IMR-90 (cell line): ENCODE data around the gene FOXB2. TPM values are rescaled to one million over a fixed set of nuclear protein-coding genes. Genes with fewer than 3 reads are reported as not detected.

Source experiments
- ATAC-seq: fragments of 200-7000 bp; cut with Tn5 transposase; 2 replicates; pipeline ENCODE4 v1.9.1; 2020; ENCODE audit warnings: low read depth, mild to moderate bottlenecking, moderate library complexity
- BruUV-seq: library from RNA; stranded (reverse); fragments of 400-500 nt; replicated peaks from 2 replicates; lab custom pipeline; 2021; lab: Mats Ljungman, UMichigan
- CTCF ChIA-PET: fragments of 300-600 bp; formaldehyde crosslinking; extraction: SDS; loops from one replicate; lab custom pipeline; 2021; ENCODE audit warnings: antibody characterized with exemption; lab: Yijun Ruan, JAX
- POLR2A ChIA-PET: fragments of 300-600 bp; sonication (Branson Sonifier 250); formaldehyde crosslinking; loops from one replicate; lab custom pipeline; 2022; ENCODE audit warnings: antibody characterized with exemption; ENCODE audit not compliant: unreplicated experiment; lab: Charles Lee
- DNase-seq: peaks from one replicate; pipeline ENCODE4 v3.0.0; 2013
- H2AFZ ChIP-seq: replicated peaks from 2 replicates; pipeline ENCODE3; 2013; ENCODE audit warnings: low read length, mild to moderate bottlenecking; ENCODE audit not compliant: poor library complexity
- H2AK5ac ChIP-seq: 2 replicates; pipeline ENCODE4 v1.6.1; 2013; ENCODE audit warnings: low read depth, low read length, inconsistent platforms
- H2AK9ac ChIP-seq: replicated peaks from 2 replicates; pipeline ENCODE3; 2013; ENCODE audit warnings: mild to moderate bottlenecking, low read depth, low read length, moderate library complexity; ENCODE audit not compliant: poor library complexity
- H2BK120ac ChIP-seq: 2 replicates; pipeline ENCODE4 v1.6.1; 2013; ENCODE audit warnings: low read depth, low read length, inconsistent platforms
- H2BK15ac ChIP-seq: 3 replicates; pipeline ENCODE4 v1.6.1; 2013; ENCODE audit warnings: low read depth, low read length, inconsistent platforms
- H2BK20ac ChIP-seq: 2 replicates; pipeline ENCODE4 v1.6.1; 2013; ENCODE audit warnings: low read depth, mild to moderate bottlenecking, inconsistent platforms, low read length, moderate library complexity
- H2BK5ac ChIP-seq: 2 replicates; pipeline ENCODE4 v1.6.1; 2013; ENCODE audit warnings: mild to moderate bottlenecking, low read depth, low read length, inconsistent platforms; ENCODE audit not compliant: poor library complexity, severe bottlenecking
- H3K14ac ChIP-seq: replicated peaks from 2 replicates; pipeline ENCODE4 v1.6.1; 2013; ENCODE audit warnings: low read depth, low read length, inconsistent platforms
- H3K18ac ChIP-seq: 2 replicates; pipeline ENCODE4 v1.6.1; 2013; ENCODE audit warnings: low read depth, low read length, control low read depth
- H3K23ac ChIP-seq: 2 replicates; pipeline ENCODE4 v1.6.1; 2013; ENCODE audit warnings: low read depth, low read length, inconsistent platforms
- H3K27ac ChIP-seq: 2 replicates; pipeline ENCODE4 v1.5.1; 2013; ENCODE audit warnings: mild to moderate bottlenecking, control low read depth, low read length; ENCODE audit not compliant: insufficient read depth
- H3K27me3 ChIP-seq: 2 replicates; pipeline ENCODE4 v1.6.1; 2013; ENCODE audit warnings: low read length; ENCODE audit not compliant: control insufficient read depth, insufficient read depth
- H3K36me3 ChIP-seq: 2 replicates; pipeline ENCODE4 v1.6.1; 2013; ENCODE audit warnings: low read length, mixed read lengths; ENCODE audit not compliant: control insufficient read depth, insufficient read depth
- H3K4ac ChIP-seq: 2 replicates; pipeline ENCODE4 v1.6.1; 2013; ENCODE audit warnings: low read depth, low read length, inconsistent platforms
- H3K4me1 ChIP-seq: 2 replicates; pipeline ENCODE4 v1.6.1; 2013; ENCODE audit warnings: low read length, mixed read lengths; ENCODE audit not compliant: control insufficient read depth, insufficient read depth
- H3K4me2 ChIP-seq: 2 replicates; pipeline ENCODE4 v1.6.1; 2013; ENCODE audit warnings: low read depth, mild to moderate bottlenecking, control low read depth, low read length, moderate library complexity
- H3K4me3 ChIP-seq: 2 replicates; pipeline ENCODE4 v1.5.1; 2013; ENCODE audit warnings: low read depth, mild to moderate bottlenecking, control low read depth, low read length, moderate library complexity; ENCODE audit not compliant: insufficient read depth
- H3K56ac ChIP-seq: 2 replicates; pipeline ENCODE4 v1.6.1; 2013; ENCODE audit warnings: low read length, inconsistent platforms; ENCODE audit not compliant: insufficient read depth; ENCODE audit errors: extremely low read depth
- H3K79me1 ChIP-seq, 2 experiments: 2 replicates each; pipeline ENCODE4 v1.6.1; 2013; ENCODE audit warnings: low read length in 2 of 2, inconsistent platforms in 1 of 2, low read depth in 1 of 2
- H3K9ac ChIP-seq: 2 replicates; pipeline ENCODE4 v1.6.1; 2013; ENCODE audit warnings: low read depth, low read length, control low read depth
- H3K9me1 ChIP-seq: 2 replicates; pipeline ENCODE4 v1.6.1; 2013; ENCODE audit warnings: low read length, inconsistent platforms; ENCODE audit not compliant: insufficient read depth
- H3K9me3 ChIP-seq: 2 replicates; pipeline ENCODE4 v1.6.1; 2013; ENCODE audit warnings: low read length; ENCODE audit not compliant: control insufficient read depth, insufficient read depth
- H4K20me1 ChIP-seq: 2 replicates; pipeline ENCODE4 v1.6.1; 2013; ENCODE audit warnings: low read length, inconsistent platforms; ENCODE audit not compliant: insufficient read depth
- H4K5ac ChIP-seq: 2 replicates; pipeline ENCODE4 v1.6.1; 2013; ENCODE audit warnings: mild to moderate bottlenecking, low read depth, low read length, control low read depth
- H4K8ac ChIP-seq, 2 experiments: 2 replicates each; pipeline ENCODE4 v1.6.1; 2013; ENCODE audit warnings: low read depth in 2 of 2, low read length in 2 of 2, control low read depth in 1 of 2, inconsistent platforms in 1 of 2
- H4K91ac ChIP-seq: 2 replicates; pipeline ENCODE4 v1.6.1; 2013; ENCODE audit warnings: low read depth, low read length, inconsistent platforms; ENCODE audit not compliant: insufficient read depth
- BHLHE40 ChIP-seq: fragments of 150-350 bp; IDR thresholded peaks from 2 replicates; pipeline ENCODE4 v1.6.1; 2016; ENCODE audit warnings: mild to moderate bottlenecking, low read depth, low read length
- CEBPB ChIP-seq: IDR thresholded peaks from 2 replicates; pipeline ENCODE4 v1.6.1; 2012; ENCODE audit warnings: low read depth, low read length, improper control_type of control experiment
- CHD1 ChIP-seq: IDR thresholded peaks from 2 replicates; pipeline ENCODE4 v1.6.1; 2012; ENCODE audit warnings: low read depth, low read length, improper control_type of control experiment
- CTCF ChIP-seq: conservative IDR thresholded peaks from 2 replicates; pipeline ENCODE4 v1.5.1; 2012; ENCODE audit warnings: mild to moderate bottlenecking, low read depth, low read length, improper control_type of control experiment
- ELK1 ChIP-seq: fragments of 150-350 bp; IDR thresholded peaks from 2 replicates; pipeline ENCODE4 v1.6.1; 2016; ENCODE audit warnings: low read depth, mild to moderate bottlenecking, low read length, moderate library complexity, borderline replicate concordance
- FOS ChIP-seq: fragments of 150-350 bp; IDR thresholded peaks from 2 replicates; pipeline ENCODE4 v1.6.1; 2016; ENCODE audit warnings: low read depth, low read length
- MAFK ChIP-seq: IDR thresholded peaks from 2 replicates; pipeline ENCODE4 v1.6.1; 2012; ENCODE audit warnings: low read depth, low read length, improper control_type of control experiment
- MAZ ChIP-seq: IDR thresholded peaks from 2 replicates; pipeline ENCODE4 v1.6.1; 2012; ENCODE audit warnings: low read depth, mild to moderate bottlenecking, low read length, improper control_type of control experiment, moderate library complexity, borderline replicate concordance
- MXI1 ChIP-seq: IDR thresholded peaks from 2 replicates; pipeline ENCODE4 v1.6.1; 2012; ENCODE audit warnings: low read depth, mild to moderate bottlenecking, low read length, moderate library complexity, borderline replicate concordance
- NFE2L2 ChIP-seq: fragments of 150-350 bp; IDR thresholded peaks from 2 replicates; pipeline ENCODE4 v1.6.1; 2016; ENCODE audit warnings: low read depth, mild to moderate bottlenecking, low read length
- POLR2A ChIP-seq: IDR thresholded peaks from 2 replicates; pipeline ENCODE4 v1.6.1; 2012; ENCODE audit warnings: mild to moderate bottlenecking, low read depth, low read length
- RAD21 ChIP-seq: IDR thresholded peaks from 2 replicates; pipeline ENCODE4 v1.6.1; 2012; ENCODE audit warnings: low read length, improper control_type of control experiment
- RCOR1 ChIP-seq: IDR thresholded peaks from 2 replicates; pipeline ENCODE4 v1.6.1; 2012; ENCODE audit warnings: mild to moderate bottlenecking, low read length, improper control_type of control experiment; ENCODE audit not compliant: insufficient replicate concordance
- RFX5 ChIP-seq: IDR thresholded peaks from 2 replicates; pipeline ENCODE4 v1.8.0; 2012; ENCODE audit warnings: low read depth, mild to moderate bottlenecking, low read length, moderate library complexity
- SMC3 ChIP-seq: fragments of 150-350 bp; IDR thresholded peaks from 2 replicates; pipeline ENCODE4 v1.6.1; 2016; ENCODE audit warnings: low read depth, mild to moderate bottlenecking, antibody characterized with exemption, low read length, moderate library complexity
- USF2 ChIP-seq: fragments of 150-350 bp; IDR thresholded peaks from 2 replicates; pipeline ENCODE4 v1.6.1; 2017; ENCODE audit warnings: mild to moderate bottlenecking, antibody characterized with exemption, low read length, low read depth
- WGBS, 2 experiments: methylation state at CpG; one replicate each; pipeline versions ENCODE4 v1.1.5 to v1.1.7; 2013; ENCODE audit warnings: missing lambda C conversion rate in 2 of 2; ENCODE audit not compliant: insufficient read length in 1 of 2; ENCODE audit errors: extremely low coverage in 2 of 2; 5-methylcytosine and 5-hydroxymethylcytosine counted together
- dilution Hi-C: fragments of 300-500 bp; cut with HindIII; formaldehyde crosslinking; loops from one replicate; pipeline ENCODE4 v1.14.3; 2018; ENCODE audit warnings: low sequenced_read_pairs; ENCODE audit not compliant: unreplicated experiment
- in situ Hi-C: fragments of 300-500 bp; cut with MboI; formaldehyde crosslinking; loops from 3 replicates; pipeline ENCODE4 v1.14.3; 2019; ENCODE audit warnings: low sequenced_read_pairs, inconsistent platforms, mixed read lengths
- intact Hi-C: fragments of 100-400 bp; cut with micrococcal nuclease; formaldehyde crosslinking; loops from 2 replicates; pipeline ENCODE4 v1.10.0; 2022
- polyA plus RNA-seq, 3 experiments: library from polyadenylated mRNA; depleted of rRNA; stranded (reverse); fragments of >200 nt; gene quantifications; 2 replicates each; pipeline ENCODE4 v1.2.3, GENCODE V29; 2012; ENCODE audit warnings: low replicate concordance in 1 of 3
- total RNA-seq: library from RNA; depleted of rRNA; stranded (reverse); fragments of >200 nt; gene quantifications from 2 replicates; pipeline ENCODE4 v1.2.3, GENCODE V29; 2012

FOXB2 gene
- total and polyA plus RNA-seq, 2 of the 4 experiments (the other 2 are of a cell fraction), result not detected

- intact Hi-C loops, result no loop called here
- no peak overlapping the region for H3K4ac ChIP-seq
- no peak overlapping the region for H3K56ac ChIP-seq
- TF ChIP-seq MAFK (no peak), CHD1 (no peak), ELK1 (no peak), RFX5 (no peak), CEBPB (no peak), BHLHE40 (no peak), RAD21 (no peak), POLR2A (no peak), MXI1 (no peak), MAZ (no peak), USF2 (no peak), CTCF (no peak), NFE2L2 (no peak), FOS (no peak), SMC3 (no peak), RCOR1 (no peak)
- no peak overlapping the region for H3K4me2 ChIP-seq
- H3K9ac ChIP-seq, result no peak overlapping the region
- ATAC-seq, result no peak
- ChIA-PET CTCF (no interaction called here), POLR2A (no interaction called here)
- no peak overlapping the region for H3K4me3 ChIP-seq
- BruUV-seq, result no TSS peak
- no peak for DNase-seq
- no peaks in the 10 kb centered on the region for H4K20me1 ChIP-seq
- no peak overlapping the region for H2AFZ ChIP-seq
- no peaks in the 10 kb centered on the region for H3K4me1 ChIP-seq
- no peak overlapping the region for H2BK5ac ChIP-seq
- no peak overlapping the region for H2AK9ac ChIP-seq
- no peak overlapping the region for H4K8ac ChIP-seq
- H3K36me3 ChIP-seq, result no peaks in the 10 kb centered on the region
- no peak overlapping the region for H2BK15ac ChIP-seq
- H3K9me3 ChIP-seq, result no peaks in the 10 kb centered on the region
- in situ Hi-C loops, result no loop called here
- H3K9me1 ChIP-seq, result no peaks in the 10 kb centered on the region
- 84% methylated on average over 2 of the region's 6 CpGs; no CpG with 5 or more reads in 1 of the 2 experiments for WGBS, 2 experiments
- no peak overlapping the region for H3K14ac ChIP-seq
- H3K79me1 ChIP-seq, result no peaks in the 10 kb centered on the region
- no peak overlapping the region for H4K91ac ChIP-seq
- H2BK20ac ChIP-seq, result no peak overlapping the region
- dilution Hi-C loops, result no loop called here
- H4K5ac ChIP-seq, result no peak overlapping the region
- H3K27ac ChIP-seq, result no peak overlapping the region
- H2AK5ac ChIP-seq, result no peak overlapping the region
- H2BK120ac ChIP-seq, result no peak overlapping the region
- H3K23ac ChIP-seq, result no peak overlapping the region
- H3K27me3 ChIP-seq, result peaks cover 5% of the 10 kb centered on the region
- no peak overlapping the region for H3K18ac ChIP-seq
Observed at GRCh38 chr9:77000330-77000729, 19.1 kb upstream of the FOXB2 start.
